IPS-20b (cell line): ENCODE measurements around the gene ZIC4.

Experiments
- H3K27ac ChIP-seq: one replicate; pipeline ENCODE4 v1.5.1; 2013; ENCODE audit warnings: low read length
- H3K27me3 ChIP-seq: 2 replicates; pipeline ENCODE4 v1.6.1; 2013; ENCODE audit warnings: mild to moderate bottlenecking, low read length, inconsistent platforms; ENCODE audit not compliant: insufficient read depth
- H3K36me3 ChIP-seq: 2 replicates; pipeline ENCODE4 v1.6.1; 2013; ENCODE audit warnings: low read depth, mild to moderate bottlenecking, inconsistent platforms, low read length, moderate library complexity; ENCODE audit not compliant: insufficient read depth
- H3K4me1 ChIP-seq: 2 replicates; pipeline ENCODE4 v1.6.1; 2013; ENCODE audit warnings: mild to moderate bottlenecking, control low read depth, inconsistent platforms, low read length, moderate library complexity; ENCODE audit not compliant: insufficient read depth
- H3K4me3 ChIP-seq: 2 replicates; pipeline ENCODE4 v1.5.1; 2013; ENCODE audit warnings: mild to moderate bottlenecking, low read length, inconsistent platforms
- H3K9ac ChIP-seq: 2 replicates; pipeline ENCODE4 v1.6.1; 2013; ENCODE audit warnings: low read depth, mild to moderate bottlenecking, inconsistent platforms, low read length, moderate library complexity
- H3K9me3 ChIP-seq: 2 replicates; pipeline ENCODE4 v1.6.1; 2013; ENCODE audit warnings: mild to moderate bottlenecking, low read depth, low read length, inconsistent platforms; ENCODE audit not compliant: insufficient read depth

The ZIC4 gene

GRCh38 chr3:147384210-147385058 is 21.9 kb downstream of the ZIC4 start:
- Histone ChIP-seq H3K9ac (no peak overlapping the region), H3K4me3 (peak overlapping the region; percentile 48; the same call in 1 of the 2 replicates), H3K27ac (no peak overlapping the region), H3K36me3 (no peaks in the 10 kb centered on the region), H3K9me3 (no peaks in the 10 kb centered on the region), H3K4me1 (peaks cover 40% of the 10 kb centered on the region; the same call in 1 of the 2 replicates), H3K27me3 (peaks cover 100% of the 10 kb centered on the region)

GRCh38 chr3:147383617-147384016 is 22.7 kb downstream of the ZIC4 start:
- Histone ChIP-seq H3K36me3 (no peaks in the 10 kb centered on the region), H3K4me1 (peaks cover 49% of the 10 kb centered on the region; the same call in 1 of the 2 replicates), H3K27me3 (peaks cover 100% of the 10 kb centered on the region)

GRCh38 chr3:147381596-147381995 is 24.7 kb downstream of the ZIC4 start:
- H3K4me1 ChIP-seq, result peaks cover 51% of the 10 kb centered on the region; the same call in 1 of the 2 replicates
- peaks cover 100% of the 10 kb centered on the region for H3K27me3 ChIP-seq
- H3K9me3 ChIP-seq, result no peaks in the 10 kb centered on the region
- H3K9ac ChIP-seq, result no peak overlapping the region
- H3K36me3 ChIP-seq, result no peaks in the 10 kb centered on the region
- no peak overlapping the region; the same call in 1 of the 2 replicates for H3K4me3 ChIP-seq
- no peak overlapping the region for H3K27ac ChIP-seq

More at GRCh38 chr3:147383617-147384016, 22.7 kb downstream of the ZIC4 start:
- H3K4me3 ChIP-seq, result no peak overlapping the region
- no peak overlapping the region for H3K9ac ChIP-seq
- H3K9me3 ChIP-seq, result no peaks in the 10 kb centered on the region
- no peak overlapping the region for H3K27ac ChIP-seq

GRCh38 chr3:147380977-147381376 is 25.4 kb downstream of the ZIC4 start:
- Histone ChIP-seq H3K27me3 (peaks cover 100% of the 10 kb centered on the region), H3K4me3 (peak overlapping the region; percentile 4; the same call in 1 of the 2 replicates), H3K27ac (no peak overlapping the region), H3K9ac (no peak overlapping the region; the same call in 1 of the 2 replicates), H3K4me1 (peaks cover 51% of the 10 kb centered on the region; the same call in 1 of the 2 replicates), H3K36me3 (no peaks in the 10 kb centered on the region), H3K9me3 (no peaks in the 10 kb centered on the region)

- Histone ChIP-seq H3K9me3 (no peaks in the 10 kb centered on the region), H3K36me3 (no peaks in the 10 kb centered on the region), H3K27ac (no peak overlapping the region), H3K27me3 (peaks cover 100% of the 10 kb centered on the region), H3K4me3 (peak overlapping the region; percentile 4; the same call in 1 of the 2 replicates), H3K4me1 (peaks cover 49% of the 10 kb centered on the region; the same call in 1 of the 2 replicates), H3K9ac (no peak overlapping the region; the same call in 1 of the 2 replicates)
Observed at GRCh38 chr3:147380387-147380951, 25.9 kb downstream of the ZIC4 start.

- H3K4me3 ChIP-seq, result no peak overlapping the region
Observed at GRCh38 chr3:147379651-147380050, 26.7 kb downstream of the ZIC4 start.

GRCh38 chr3:147377412-147378367 is 28.7 kb downstream of the ZIC4 start:
- Histone ChIP-seq H3K27me3 (peaks cover 100% of the 10 kb centered on the region), H3K4me1 (peaks cover 46% of the 10 kb centered on the region; the same call in 1 of the 2 replicates), H3K27ac (no peak overlapping the region), H3K9ac (no peak overlapping the region; the same call in 1 of the 2 replicates), H3K4me3 (peak overlapping the region; percentile 64), H3K36me3 (no peaks in the 10 kb centered on the region), H3K9me3 (peaks cover 3% of the 10 kb centered on the region; the same call in 1 of the 2 replicates)

More at GRCh38 chr3:147379651-147380050, 26.7 kb downstream of the ZIC4 start:
- H3K4me1 ChIP-seq, result peaks cover 46% of the 10 kb centered on the region; the same call in 1 of the 2 replicates
- H3K27me3 ChIP-seq, result peaks cover 100% of the 10 kb centered on the region
- no peaks in the 10 kb centered on the region for H3K36me3 ChIP-seq
- H3K9ac ChIP-seq, result no peak overlapping the region
- H3K9me3 ChIP-seq, result no peaks in the 10 kb centered on the region
- H3K27ac ChIP-seq, result no peak overlapping the region

GRCh38 chr3:147373301-147373700 is 33.0 kb downstream of the ZIC4 start:
- no peak overlapping the region for H3K9ac ChIP-seq
- H3K4me3 ChIP-seq, result no peak overlapping the region
- no peaks in the 10 kb centered on the region for H3K36me3 ChIP-seq
- H3K4me1 ChIP-seq, result peaks cover 15% of the 10 kb centered on the region; the same call in 1 of the 2 replicates
- no peak overlapping the region for H3K27ac ChIP-seq
- peaks cover 3% of the 10 kb centered on the region; the same call in 1 of the 2 replicates for H3K9me3 ChIP-seq
- peaks cover 100% of the 10 kb centered on the region for H3K27me3 ChIP-seq

- H3K4me3 ChIP-seq, result no peak overlapping the region
- no peaks in the 10 kb centered on the region for H3K36me3 ChIP-seq
- H3K9me3 ChIP-seq, result peaks cover 3% of the 10 kb centered on the region; the same call in 1 of the 2 replicates
- H3K4me1 ChIP-seq, result peaks cover 21% of the 10 kb centered on the region; the same call in 1 of the 2 replicates
- no peak overlapping the region for H3K27ac ChIP-seq
- H3K27me3 ChIP-seq, result peaks cover 100% of the 10 kb centered on the region
- H3K9ac ChIP-seq, result no peak overlapping the region
Observed at GRCh38 chr3:147372525-147373027, 33.8 kb downstream of the ZIC4 start.

GRCh38 chr3:147371771-147372340 is 34.5 kb downstream of the ZIC4 start:
- Histone ChIP-seq H3K9me3 (peaks cover 3% of the 10 kb centered on the region; the same call in 1 of the 2 replicates), H3K36me3 (no peaks in the 10 kb centered on the region), H3K4me1 (peaks cover 14% of the 10 kb centered on the region; the same call in 1 of the 2 replicates), H3K27ac (no peak overlapping the region), H3K4me3 (no peak overlapping the region), H3K27me3 (peaks cover 100% of the 10 kb centered on the region), H3K9ac (no peak overlapping the region)
